ENCODE results near the gene CFAP61. TPM values are rescaled to one million over a fixed set of nuclear protein-coding genes. Genes with fewer than 3 reads are reported as not detected.

CFAP61 gene
- total and polyA plus RNA-seq, 9 of the 15 experiments (the other 6 are each of a cell fraction or from before 2014, with no cell fraction given): 0.11 TPM; not detected in 8

GRCh38 chr20:20070871-20071726 is 18.8 kb downstream of the CFAP61 start:
- H3K9me1 ChIP-seq (ENCODE audit: control insufficient read depth, insufficient read depth, low read length): no peaks in the 10 kb centered on the region
- H3K4me2 ChIP-seq (ENCODE audit: insufficient read depth, low read length): no peak overlapping the region
- no peak for FAIRE-seq
- no peak overlapping the region for H3K4me3 ChIP-seq
- peak in 3 of 4 experiments; percentile 11 to 41 (median 24) for DNase-seq (ENCODE audit: extremely low read depth in 1 of 4, low spot score in 3 of 4)
- intact Hi-C loops (cut with micrococcal nuclease): no loop called here
- TF ChIP-seq RBM25 (IDR thresholded peaks at IDR 0.05; ENCODE audit: low read depth, low read length, severe bottlenecking): no peak
- no peak for TF ChIP-seq POU5F1 (IDR thresholded peaks at IDR 0.05; ENCODE audit: borderline replicate concordance, low read depth, low read length, partially characterized antibody)
- TF ChIP-seq KLF10 (CRISPR knock-in tag; IDR thresholded peaks at IDR 0.05): no peak
- 0 out of 2 replicates have a peak, but pooled peaks have one; percentile 15 for TF ChIP-seq MAFK (IDR thresholded peaks at IDR 0.05; ENCODE audit: low read length)
- no peak for TF ChIP-seq ZNF280A (IDR thresholded peaks at IDR 0.05; ENCODE audit: low read depth, partially characterized antibody)
- no peak for TF ChIP-seq ZNF347 (CRISPR knock-in tag; IDR thresholded peaks at IDR 0.05; ENCODE audit: low read depth)
- TF ChIP-seq DMBX1 (CRISPR knock-in tag; IDR thresholded peaks at IDR 0.05; ENCODE audit: borderline replicate concordance): no peak
- no peak for TF ChIP-seq ATF2 (CRISPR knock-in tag; IDR thresholded peaks at IDR 0.05)
- TF ChIP-seq NR4A1 (CRISPR knock-in tag; IDR thresholded peaks at IDR 0.05): no peak
- TF ChIP-seq NR4A1 (tag; IDR thresholded peaks at IDR 0.05): no peak
- peak; percentile 74 for TF ChIP-seq NFE2 (IDR thresholded peaks at IDR 0.05; ENCODE audit: low read depth)
- no peak for TF ChIP-seq CTCFL (IDR thresholded peaks at IDR 0.05; ENCODE audit: borderline replicate concordance, insufficient read depth, low read depth, low read length, poor library complexity, severe bottlenecking)
- no peak for TF ChIP-seq BRF1 (IDR thresholded peaks at IDR 0.05; ENCODE audit: borderline replicate concordance, extremely low read depth, insufficient read length)
- TF ChIP-seq ZBTB17 (CRISPR knock-in tag; IDR thresholded peaks at IDR 0.05): no peak
- peak; percentile 24; the same call in 1 of the 2 replicates for TF ChIP-seq C11orf30 (IDR thresholded peaks at IDR 0.05; ENCODE audit: low read depth)
- TF ChIP-seq BDP1 (IDR thresholded peaks at IDR 0.05; ENCODE audit: insufficient read depth, insufficient read length): no peak
- TF ChIP-seq NFIC (IDR thresholded peaks at IDR 0.05): peak; percentile 85
- WGBS (ENCODE audit: insufficient coverage, low coverage, missing lambda C conversion rate): 1% methylated on average over 10 of the region's 10 CpGs
- H3K79me2 ChIP-seq (ENCODE audit: control insufficient read depth, insufficient read depth, low read length): no peaks in the 10 kb centered on the region
- H2AFZ ChIP-seq (ENCODE audit: low read depth, low read length): no peak overlapping the region
- H3K9me3 ChIP-seq (replicated peaks; ENCODE audit: control insufficient read depth, insufficient read depth, low read depth, low read length): no peaks in the 10 kb centered on the region
- H3K27me3 ChIP-seq (ENCODE audit: control insufficient read depth in 2 of 2, insufficient read depth in 2 of 2, low read length in 2 of 2): peaks cover 0 to 1% of the 10 kb centered on the region in 2 experiments; a peak in 3 of 5 replicates
- in situ Hi-C loops (cut with MboI): no loop called here
- H3K9ac ChIP-seq (ENCODE audit: insufficient read depth in 1 of 2, low read depth in 2 of 2, low read length in 2 of 2): no peak overlapping the region
- ATAC-seq: peak; percentile 66; the same call in 2 of the 3 replicates
- no peaks in the 10 kb centered on the region for H3K36me3 ChIP-seq (ENCODE audit: control insufficient read depth, insufficient read depth, low read length)
- H4K20me1 ChIP-seq (replicated peaks; ENCODE audit: control insufficient read depth, insufficient read depth, low read length): no peaks in the 10 kb centered on the region
- no peak overlapping the region for H3K27ac ChIP-seq (ENCODE audit: extremely low read depth, low read depth, low read length)
- POLR2A ChIA-PET: no interaction called here
- H3K4me1 ChIP-seq (replicated peaks in 1 of 2; ENCODE audit: control insufficient read depth in 2 of 2, insufficient read depth in 2 of 2, low read length in 2 of 2): no peaks in the 10 kb centered on the region
- CTCF ChIA-PET (ENCODE audit: low intra/inter-chr PET ratio): no interaction called here
- no TSS peak for BruUV-seq (replicated peaks)
